Prostate gland (tissue), 2 donors: ENCODE data around the gene TLR1.

ENCODE experiments used
- CTCF ChIP-seq, 4 experiments: fragments of 200-600 bp in 2 of 4; fragments of 450-650 bp in 2 of 4; sonication (generic) in 2 of 4; IDR thresholded peaks; 1 replicate in 3 of 4; 2 replicates in 1 of 4; pipeline ENCODE4 v1.5.1; 2016 to 2019; ENCODE audit warnings: antibody characterized with exemption in 4 of 4, mild to moderate bottlenecking in 2 of 4, moderate library complexity in 2 of 4
- POLR2A ChIP-seq: fragments of 450-650 bp; IDR thresholded peaks from one replicate; pipeline ENCODE4 v1.6.1; 2016; ENCODE audit warnings: antibody characterized with exemption, mild to moderate bottlenecking

GRCh38 chr4:38805530-38806145 is 1.0 kb upstream of the TLR1 start:
- TF ChIP-seq CTCF (IDR thresholded peaks at IDR 0.05) (no peak), POLR2A (no peak)
